IgD-negative memory B cell (primary cell): ENCODE measurements around the gene EIF4ENIF1. TPM values are rescaled to one million over a fixed set of nuclear protein-coding genes. Genes with fewer than 3 reads are reported as not detected.
"Not testable (repeated sequence)": the region's sequence is repeated elsewhere in the genome, so short reads cannot be mapped to it uniquely, and the experiment has no call there.

Source experiments
- H3K27ac Mint-ChIP-seq, 3 donors: one replicate each; pipeline ENCODE4 v1.8.0; 2020 to 2022; ENCODE audit warnings: mild to moderate bottlenecking in 3 of 3, mixed read lengths in 3 of 3, moderate library complexity in 1 of 3
- H3K27me3 Mint-ChIP-seq: one replicate; pipeline ENCODE4 v1.8.0; 2021; ENCODE audit warnings: mixed read lengths
- H3K36me3 Mint-ChIP-seq: one replicate; pipeline ENCODE4 v1.8.0; 2020; ENCODE audit warnings: mild to moderate bottlenecking, mixed read lengths
- H3K4me1 Mint-ChIP-seq, 3 donors: one replicate each; pipeline ENCODE4 v1.8.0; 2020 to 2022; ENCODE audit warnings: mixed read lengths in 3 of 3, mild to moderate bottlenecking in 1 of 3
- H3K4me3 Mint-ChIP-seq, 4 donors: one replicate each; pipeline ENCODE4 v1.8.0; 2020 to 2022; ENCODE audit warnings: mild to moderate bottlenecking in 4 of 4, mixed read lengths in 4 of 4, moderate library complexity in 3 of 4
- H3K9me3 Mint-ChIP-seq, 3 donors: one replicate each; pipeline ENCODE4 v1.8.0; 2020 to 2021; ENCODE audit warnings: mixed read lengths in 3 of 3, mild to moderate bottlenecking in 1 of 3
- polyA plus RNA-seq: library from polyadenylated mRNA; unstranded; fragments of 300-500 nt; fragmentation: Illumina TruSeq; gene quantifications from one replicate; pipeline ENCODE4 v1.2.3, GENCODE V29; 2021

EIF4ENIF1 gene
- polyA plus RNA-seq, 1 donor from 2014 or later = 21.7 TPM

DNA sequence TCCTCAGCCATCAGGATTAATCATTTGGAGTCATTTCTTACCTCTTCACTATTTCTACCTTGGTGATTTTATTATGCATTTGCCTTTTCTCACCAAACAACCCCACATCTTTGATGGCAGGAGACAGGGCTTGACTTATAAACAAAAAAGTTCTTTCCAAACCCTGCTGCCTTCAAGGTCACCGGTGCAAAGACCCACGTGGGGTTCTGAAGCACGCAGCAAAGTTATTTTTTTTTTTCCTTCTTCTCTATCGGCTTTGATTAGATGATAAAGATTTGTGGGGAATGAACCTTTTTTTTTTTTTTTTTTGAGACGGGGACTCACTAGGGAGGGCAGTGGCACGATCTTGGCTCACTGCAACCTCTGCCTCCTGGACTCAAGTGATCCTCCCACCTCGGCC is 46.1 kb downstream of the EIF4ENIF1 start:
- Mint-ChIP-seq H3K9me3 (no peaks in the 10 kb centered on the region), H3K27ac (no peak overlapping the region), H3K27me3 (no peaks in the 10 kb centered on the region), H3K4me1 (no peaks in the 10 kb centered on the region), H3K36me3 (peaks cover 2% of the 10 kb centered on the region), H3K4me3 (no peak overlapping the region)

DNA sequence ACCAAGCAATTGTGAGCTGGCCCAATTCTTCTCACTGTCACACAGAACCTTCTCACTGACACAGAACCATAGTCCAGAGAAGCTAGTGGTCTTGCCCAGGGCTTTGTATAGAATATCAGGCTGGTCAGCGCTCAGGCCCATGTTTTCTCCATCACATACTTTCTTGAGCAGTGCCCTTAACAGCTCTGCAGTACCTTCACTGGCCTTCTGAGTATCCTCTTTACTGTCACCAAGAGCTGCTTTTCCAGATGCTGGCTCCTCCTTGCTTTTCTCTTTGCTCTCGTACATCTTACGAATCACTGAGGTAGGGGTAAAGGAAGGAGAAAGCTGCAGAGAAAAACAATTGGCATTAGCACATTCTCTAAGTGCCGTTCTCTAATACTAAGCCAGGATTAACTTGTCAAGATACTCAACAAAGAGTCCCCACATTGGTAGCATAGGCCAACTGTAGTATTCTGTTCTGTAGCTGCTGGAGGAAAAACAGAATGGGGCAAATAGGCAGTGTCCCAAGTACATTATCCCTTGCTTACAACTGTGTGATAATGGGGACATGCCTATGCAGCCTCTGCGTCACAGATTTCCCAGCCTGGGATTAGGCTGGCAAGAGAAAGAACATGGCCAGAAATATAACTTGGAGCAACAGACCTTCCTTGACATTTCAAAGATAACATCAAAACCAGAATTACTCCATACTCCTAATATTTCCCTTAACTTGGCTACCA is 46.7 kb downstream of the EIF4ENIF1 start:
- Mint-ChIP-seq H3K27ac (peak overlapping the region in 1 of 3 donors; percentile 9), H3K36me3 (peaks cover 2% of the 10 kb centered on the region), H3K4me3 (no peak overlapping the region), H3K4me1 (no peaks in the 10 kb centered on the region), H3K27me3 (no peaks in the 10 kb centered on the region), H3K9me3 (no peaks in the 10 kb centered on the region)

DNA sequence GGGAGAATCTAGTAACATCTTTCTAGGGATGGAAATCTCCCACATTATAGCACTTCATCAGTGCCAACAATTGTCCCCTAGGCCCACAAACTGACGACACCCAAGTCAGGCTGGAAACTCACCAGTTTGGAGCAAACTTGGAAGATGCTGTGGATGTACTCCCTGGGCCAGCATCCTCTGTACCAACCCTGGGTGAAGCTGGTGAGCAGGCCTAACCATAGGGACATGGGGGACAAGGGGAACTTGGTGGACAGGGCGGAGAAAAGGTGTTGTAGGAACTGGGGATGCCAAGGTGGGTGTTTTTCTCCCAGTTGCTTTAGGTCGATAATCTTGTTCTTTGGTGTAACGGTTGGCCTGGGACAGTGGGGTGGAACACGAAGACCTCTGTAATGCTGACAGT is 48.0 kb downstream of the EIF4ENIF1 start:
- no peaks in the 10 kb centered on the region for H3K27me3 Mint-ChIP-seq
- H3K36me3 Mint-ChIP-seq = peaks cover 2% of the 10 kb centered on the region
- H3K27ac Mint-ChIP-seq = peak overlapping the region in 1 of 3 donors; percentile 59
- H3K4me3 Mint-ChIP-seq = no peak overlapping the region
- no peaks in the 10 kb centered on the region for H3K4me1 Mint-ChIP-seq
- no peaks in the 10 kb centered on the region for H3K9me3 Mint-ChIP-seq

DNA sequence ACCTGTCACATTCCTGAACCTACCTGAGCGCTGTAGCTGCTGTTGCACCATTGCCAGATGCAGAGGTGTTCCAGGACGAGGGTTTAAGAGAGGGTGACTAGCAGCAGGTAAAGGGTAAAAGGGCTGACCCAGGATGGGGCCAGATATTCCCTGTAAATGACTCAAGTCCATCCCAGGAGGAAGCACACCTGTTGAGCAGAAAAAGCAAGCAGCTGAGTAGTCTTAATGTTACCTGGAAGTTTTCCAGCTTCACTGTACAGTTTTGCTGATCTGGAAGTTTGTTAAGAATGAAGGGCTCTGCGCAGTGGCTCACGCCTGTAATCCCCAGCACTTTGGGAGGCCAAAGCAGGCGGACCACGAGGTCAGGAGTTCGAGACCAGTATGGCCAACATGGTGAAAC is 49.0 kb downstream of the EIF4ENIF1 start:
- Mint-ChIP-seq H3K4me3 (no peak overlapping the region), H3K27me3 (no peaks in the 10 kb centered on the region), H3K27ac (no peak overlapping the region), H3K36me3 (peaks cover 2% of the 10 kb centered on the region), H3K9me3 (no peaks in the 10 kb centered on the region), H3K4me1 (no peaks in the 10 kb centered on the region)

DNA sequence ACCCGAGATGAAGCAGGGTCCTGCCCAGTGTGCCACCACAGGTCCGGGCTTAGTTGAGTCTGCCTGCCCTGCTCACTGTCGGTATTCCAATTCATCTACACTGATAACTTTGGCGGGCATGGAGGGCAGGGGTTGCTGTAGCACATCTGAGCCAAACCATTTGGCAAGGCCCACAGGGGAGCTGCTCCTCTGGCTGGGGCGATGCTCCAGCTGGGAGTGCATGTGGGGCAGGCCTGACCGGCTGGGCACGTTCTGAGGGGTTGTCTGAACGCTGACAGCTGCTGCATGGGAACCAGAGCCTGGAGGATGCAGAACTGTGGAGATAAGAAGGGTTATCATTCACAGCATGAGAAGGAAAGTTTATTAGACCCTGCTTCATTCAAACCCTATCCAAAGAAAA is 49.8 kb downstream of the EIF4ENIF1 start:
- H3K4me3 Mint-ChIP-seq = no peak overlapping the region
- peaks cover 2% of the 10 kb centered on the region for H3K36me3 Mint-ChIP-seq
- H3K9me3 Mint-ChIP-seq = no peaks in the 10 kb centered on the region
- no peaks in the 10 kb centered on the region for H3K4me1 Mint-ChIP-seq
- H3K27me3 Mint-ChIP-seq = no peaks in the 10 kb centered on the region
- no peak overlapping the region for H3K27ac Mint-ChIP-seq

DNA sequence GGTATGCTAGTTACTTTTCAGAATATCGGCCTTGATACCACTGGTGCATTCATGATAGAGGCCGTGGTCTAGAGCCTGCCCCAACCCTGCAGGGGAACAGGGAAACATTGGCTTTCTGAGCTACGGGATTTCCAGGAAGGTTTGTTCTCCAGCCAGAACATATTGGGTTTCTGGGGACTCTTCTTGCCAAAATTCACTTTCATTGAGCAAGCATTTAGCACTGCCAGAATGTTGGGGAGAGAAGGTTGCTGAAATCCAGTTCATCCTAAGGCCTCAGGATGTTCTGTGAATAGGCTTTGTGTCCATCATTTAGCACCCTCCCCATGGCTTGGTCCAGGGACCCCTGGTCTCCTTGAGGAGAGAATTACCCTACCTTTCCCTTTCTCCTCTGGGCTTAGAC is 53.5 kb downstream of the EIF4ENIF1 start:
- Mint-ChIP-seq H3K4me3 (no peak overlapping the region), H3K9me3 (no peaks in the 10 kb centered on the region), H3K36me3 (peaks cover 9% of the 10 kb centered on the region), H3K27ac (peak overlapping the region in 1 of 3 donors; percentile 39), H3K4me1 (no peaks in the 10 kb centered on the region), H3K27me3 (no peaks in the 10 kb centered on the region)

DNA sequence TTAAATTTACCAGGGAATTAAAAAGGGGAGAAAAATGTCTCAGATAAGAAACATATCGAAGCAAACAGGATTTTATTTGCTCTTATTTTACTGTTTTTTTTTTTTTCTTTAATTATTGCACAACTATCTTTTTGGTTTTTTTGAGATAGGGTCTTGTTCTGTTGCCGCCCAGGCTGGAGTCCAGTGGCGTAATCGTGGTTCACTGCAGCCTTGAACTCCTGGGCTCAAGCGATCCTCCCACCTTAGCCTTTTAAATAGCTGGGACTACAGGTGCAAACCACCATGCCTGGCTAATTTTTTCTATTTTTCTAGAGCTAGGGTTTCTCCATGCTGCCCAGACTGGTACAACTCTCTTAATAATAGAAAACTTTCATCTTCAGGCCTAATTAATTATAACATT is 57.7 kb downstream of the EIF4ENIF1 start:
- Mint-ChIP-seq H3K4me1 (no peaks in the 10 kb centered on the region), H3K4me3 (no peak overlapping the region), H3K9me3 (no peaks in the 10 kb centered on the region), H3K27ac (peak overlapping the region in 1 of 3 donors; percentile 13), H3K27me3 (no peaks in the 10 kb centered on the region), H3K36me3 (peaks cover 11% of the 10 kb centered on the region)

DNA sequence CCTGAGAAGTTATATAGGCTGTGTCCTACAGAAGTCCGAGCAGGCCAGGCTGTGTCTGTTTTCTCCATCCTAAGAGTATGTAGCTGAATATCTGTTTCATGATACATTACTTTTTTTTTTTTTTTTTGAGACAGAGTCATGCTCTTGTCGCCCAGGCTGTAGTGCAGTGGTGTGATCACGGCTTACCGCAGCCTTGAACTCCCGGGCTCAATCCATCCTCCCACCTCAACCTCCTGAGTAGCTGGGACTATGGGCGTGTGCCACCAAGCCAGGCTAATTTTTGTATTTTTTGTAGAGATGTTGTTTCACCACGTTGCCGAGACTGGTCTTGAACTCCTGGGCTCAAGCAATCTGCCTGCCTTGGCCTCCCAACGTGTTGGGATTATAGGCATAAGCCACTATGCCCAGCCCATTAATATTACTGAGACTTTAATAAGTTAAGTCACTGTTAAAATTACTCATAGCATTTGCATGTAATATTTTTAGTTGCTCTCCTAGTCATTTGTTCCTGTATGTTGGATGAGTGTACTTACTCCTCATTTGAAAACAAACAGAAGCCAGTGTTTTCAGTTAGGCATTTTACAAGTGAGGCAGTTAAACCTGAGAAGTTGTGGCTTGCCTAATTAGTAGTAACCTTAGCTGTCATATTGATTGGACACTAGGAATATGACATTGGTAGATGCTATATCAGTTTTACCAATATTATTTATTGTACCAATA is 64.2 kb downstream of the EIF4ENIF1 start:
- H3K9me3 Mint-ChIP-seq = no peaks in the 10 kb centered on the region
- H3K27ac Mint-ChIP-seq = no peak overlapping the region
- no peaks in the 10 kb centered on the region for H3K27me3 Mint-ChIP-seq
- peaks cover 8% of the 10 kb centered on the region for H3K36me3 Mint-ChIP-seq
- H3K4me3 Mint-ChIP-seq = no peak overlapping the region
- H3K4me1 Mint-ChIP-seq = peaks cover 0 to under 1% (median 0%) of the 10 kb centered on the region in 3 donors

DNA sequence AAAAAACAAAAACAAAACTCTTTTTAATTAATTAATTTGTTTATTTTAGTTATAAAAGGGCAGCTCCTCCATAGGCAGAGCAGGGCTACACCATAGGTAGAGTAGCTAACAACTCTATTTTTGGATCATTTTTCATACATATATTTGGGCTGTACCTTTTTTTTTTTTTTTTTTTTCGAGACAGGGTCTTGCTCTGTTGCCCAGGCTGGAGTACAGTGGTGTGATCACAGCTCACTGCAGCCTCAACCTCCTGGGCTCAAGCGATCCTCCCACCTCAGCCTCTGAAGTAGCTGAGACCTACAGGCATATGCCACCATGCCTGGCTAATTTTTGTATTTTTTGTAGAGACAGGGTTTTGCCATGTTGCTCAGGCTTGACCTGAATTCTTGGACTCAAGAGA is 87.3 kb downstream of the EIF4ENIF1 start:
- H3K9me3 Mint-ChIP-seq, H3K36me3 Mint-ChIP-seq, H3K27me3 Mint-ChIP-seq: not testable (repeated sequence)
- Mint-ChIP-seq H3K27ac (peak overlapping the region in 1 of 3 donors; percentile 43), H3K4me1 (peaks cover 23 to 29% (median 23%) of the 10 kb centered on the region in 3 donors), H3K4me3 (peak overlapping the region in 1 of 4 donors; percentile 72)

DNA sequence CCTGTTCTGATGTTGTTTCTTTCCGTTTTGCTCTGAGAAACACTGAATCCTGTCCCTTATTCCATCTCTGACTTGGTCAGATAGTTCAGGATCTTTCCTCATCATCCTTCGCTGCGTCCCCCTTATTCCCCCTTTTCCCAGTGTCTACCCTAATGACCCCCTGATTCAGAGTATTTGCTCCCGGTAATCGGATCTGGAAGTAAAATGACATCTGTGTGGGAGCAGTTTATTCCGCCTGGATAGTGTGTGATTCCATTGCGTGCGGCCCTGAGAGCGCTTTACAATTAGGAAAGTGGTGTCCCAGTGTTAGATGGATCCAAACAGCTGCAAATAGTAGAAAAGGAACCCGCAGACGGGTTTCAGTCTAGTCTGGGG is 89.6 kb downstream of the EIF4ENIF1 start:
- H3K36me3 Mint-ChIP-seq = no peaks in the 10 kb centered on the region
- H3K27me3 Mint-ChIP-seq = no peaks in the 10 kb centered on the region
- peak overlapping the region; percentile 93 to 99 (median 98) for H3K4me3 Mint-ChIP-seq
- peaks cover 15 to 22% (median 17%) of the 10 kb centered on the region in 3 donors for H3K4me1 Mint-ChIP-seq
- peak overlapping the region; percentile 91 to 97 (median 95) for H3K27ac Mint-ChIP-seq
- H3K9me3 Mint-ChIP-seq = no peaks in the 10 kb centered on the region

DNA sequence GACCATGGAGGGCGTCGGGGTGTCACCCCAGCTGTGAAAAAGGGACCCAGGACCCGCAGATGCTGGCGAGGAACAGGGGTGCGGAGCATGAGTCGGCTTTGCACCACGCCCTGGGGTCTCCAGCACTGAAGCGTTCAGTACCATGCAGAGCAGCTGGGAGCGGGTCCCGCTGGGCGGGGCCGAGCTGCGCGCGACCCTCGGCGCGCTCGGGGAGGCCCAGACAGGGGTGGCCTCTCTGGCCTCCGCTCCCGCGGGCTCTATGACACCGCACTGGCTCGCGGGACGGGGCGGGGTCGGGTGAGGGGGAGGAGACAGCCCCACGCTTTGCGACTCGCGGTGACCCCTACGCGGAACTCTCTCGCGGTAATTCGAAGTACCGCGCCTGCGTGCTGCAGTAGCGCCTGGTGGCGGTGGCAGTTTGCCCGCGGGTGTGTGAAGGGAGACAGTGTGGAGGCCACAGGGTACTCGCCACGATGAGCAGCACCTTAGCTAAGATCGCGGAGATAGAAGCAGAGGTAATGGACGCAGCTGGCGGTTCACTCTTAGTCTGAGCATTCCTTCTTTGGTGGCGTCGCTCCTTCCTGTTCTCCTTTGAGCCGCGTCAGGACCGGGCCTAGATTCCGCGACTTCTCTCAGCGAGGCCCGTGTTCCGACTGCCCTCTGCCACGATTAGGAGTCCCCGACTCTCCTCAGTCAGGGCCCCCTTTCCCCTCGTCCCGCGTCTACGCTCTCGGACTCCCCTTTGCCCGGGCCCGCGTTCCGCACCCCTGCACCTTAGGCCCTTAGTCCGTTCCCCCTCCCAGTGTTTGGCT is 90.2 kb downstream of the EIF4ENIF1 start, which contains the start of gene DRG1:
TSS of gene DRG1 (plus strand) at position 394 of the 812 bp plus-strand sequence. CDS start at position 474, 80 bp downstream.
- H3K27me3 Mint-ChIP-seq = peaks cover 1% of the 10 kb centered on the region
- peaks cover 15 to 22% (median 17%) of the 10 kb centered on the region in 3 donors for H3K4me1 Mint-ChIP-seq
- H3K9me3 Mint-ChIP-seq = no peaks in the 10 kb centered on the region
- H3K36me3 Mint-ChIP-seq = peaks cover under 1% of the 10 kb centered on the region
- H3K27ac Mint-ChIP-seq = peak within 1 kb of the TSS; percentile 91 to 97 (median 95)
- H3K4me3 Mint-ChIP-seq = peak within 1 kb of the TSS; percentile 93 to 99 (median 98)

DNA sequence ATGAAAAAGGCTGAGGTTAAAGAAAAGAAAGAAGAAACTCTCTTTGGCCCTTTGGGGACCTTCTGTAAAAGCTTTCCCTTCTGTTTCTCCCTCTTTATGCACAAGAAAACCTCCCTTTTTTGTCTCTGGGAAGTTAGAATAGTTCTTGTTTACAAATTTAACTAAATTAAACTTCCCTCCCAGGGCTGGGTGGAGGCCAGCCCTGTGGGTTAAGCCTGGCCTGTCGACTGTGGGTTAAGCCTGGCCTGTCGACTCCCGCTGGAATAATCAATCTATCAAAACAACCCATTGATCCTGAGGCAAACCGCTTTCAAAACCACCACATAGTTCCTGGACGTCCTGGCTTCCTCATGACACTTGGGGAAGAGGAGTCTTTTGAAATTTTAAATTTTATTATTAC is 91.4 kb downstream of the EIF4ENIF1 start:
- Mint-ChIP-seq H3K36me3 (peaks cover 3% of the 10 kb centered on the region), H3K4me3 (peak overlapping the region in 3 of 4 donors; percentile 12 to 82 (median 72)), H3K27me3 (peaks cover 3% of the 10 kb centered on the region), H3K27ac (peak overlapping the region in 1 of 3 donors; percentile 63), H3K9me3 (no peaks in the 10 kb centered on the region), H3K4me1 (peaks cover 15 to 22% (median 17%) of the 10 kb centered on the region in 3 donors)

DNA sequence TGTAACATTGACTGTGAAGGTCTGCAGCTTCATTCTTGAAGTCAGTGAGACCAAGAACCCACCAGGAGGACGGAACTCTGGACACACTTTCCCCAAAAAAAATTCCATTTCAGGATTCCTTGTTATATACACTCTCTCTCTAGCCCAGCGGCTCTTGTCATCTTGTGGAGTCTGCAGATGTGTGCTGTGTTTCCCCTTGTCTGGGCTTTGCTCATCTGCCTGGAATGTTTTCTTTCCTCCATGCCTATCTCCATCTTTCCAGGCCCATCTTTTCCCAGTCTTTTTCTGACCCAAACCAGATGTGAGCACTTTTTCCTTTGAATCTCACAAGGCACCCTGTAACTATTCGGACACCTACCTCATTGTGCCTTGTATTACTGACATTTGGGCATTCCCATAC is 95.3 kb downstream of the EIF4ENIF1 start:
- H3K27me3 Mint-ChIP-seq = peaks cover 3% of the 10 kb centered on the region
- peaks cover 0 to 5% (median 3%) of the 10 kb centered on the region in 3 donors for H3K4me1 Mint-ChIP-seq
- H3K4me3 Mint-ChIP-seq = no peak overlapping the region
- no peak overlapping the region for H3K27ac Mint-ChIP-seq
- no peaks in the 10 kb centered on the region for H3K9me3 Mint-ChIP-seq
- peaks cover 3% of the 10 kb centered on the region for H3K36me3 Mint-ChIP-seq

DNA sequence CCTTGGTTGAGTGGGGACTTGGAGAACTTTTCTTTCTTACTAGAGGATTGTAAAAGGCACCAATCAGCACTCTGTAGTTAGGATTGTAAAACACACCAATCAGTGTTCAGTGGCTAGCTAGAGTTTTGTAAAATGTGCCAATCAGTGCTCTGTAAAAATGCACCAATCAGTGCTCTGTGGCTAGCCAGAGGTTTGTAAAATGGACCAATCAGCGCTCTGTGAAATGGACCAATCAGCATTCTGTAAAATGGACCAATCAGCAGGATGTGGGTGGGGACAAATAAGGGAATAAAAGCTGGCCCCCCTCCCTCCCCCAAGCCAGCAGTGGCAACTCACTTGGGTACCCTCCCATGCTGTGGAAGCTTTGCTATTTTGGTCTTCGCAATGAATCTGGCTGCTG is 95.7 kb downstream of the EIF4ENIF1 start:
- Mint-ChIP-seq H3K27me3 (peaks cover 3% of the 10 kb centered on the region), H3K27ac (no peak overlapping the region), H3K36me3 (peaks cover 3% of the 10 kb centered on the region), H3K4me3 (no peak overlapping the region), H3K9me3 (no peaks in the 10 kb centered on the region), H3K4me1 (peaks cover 0 to 2% (median 2%) of the 10 kb centered on the region in 3 donors)
